A673 (cell line): ENCODE data around the gene CELSR1. TPM values are rescaled to one million over a fixed set of nuclear protein-coding genes. Genes with fewer than 3 reads are reported as not detected.

Experiments
- BruUV-seq: library from RNA; stranded (reverse); fragments of 400-500 nt; replicated peaks from 2 replicates; lab custom pipeline; 2021; lab: Mats Ljungman, UMichigan
- CTCF ChIA-PET: fragments of 300-600 bp; sonication (Branson Sonifier 250); formaldehyde crosslinking; loops from one replicate; lab custom pipeline; 2022; ENCODE audit warnings: antibody characterized with exemption; lab: Charles Lee
- POLR2A ChIA-PET: fragments of 300-600 bp; sonication (Branson Sonifier 250); formaldehyde crosslinking; loops from one replicate; lab custom pipeline; 2022; ENCODE audit warnings: antibody characterized with exemption; ENCODE audit not compliant: low non-redundant PET; lab: Charles Lee
- DNase-seq: peaks from one replicate; pipeline ENCODE4 v3.0.0-alpha.2; 2015; ENCODE audit warnings: low spot score
- H3K27ac ChIP-seq: fragments of 200-600 bp; sonication (generic); 2 replicates; pipeline ENCODE4 v1.5.1; 2016; ENCODE audit warnings: mixed run types, low read depth, mild to moderate bottlenecking, mixed read lengths, antibody characterized with exemption, low read length; ENCODE audit not compliant: poor library complexity, severe bottlenecking
- H3K27me3 ChIP-seq: fragments of 200-600 bp; sonication (generic); replicated peaks from 2 replicates; pipeline ENCODE4 v1.6.1; 2017; ENCODE audit warnings: mixed run types, low read depth, mild to moderate bottlenecking, mixed read lengths, antibody characterized with exemption, low read length; ENCODE audit not compliant: insufficient read depth, poor library complexity
- H3K36me3 ChIP-seq: fragments of 200-600 bp; sonication (generic); 2 replicates; pipeline ENCODE4 v1.6.1; 2016; ENCODE audit warnings: mixed run types, mild to moderate bottlenecking, mixed read lengths, antibody characterized with exemption, low read length; ENCODE audit not compliant: insufficient read depth, poor library complexity, severe bottlenecking
- H3K4me1 ChIP-seq: fragments of 200-600 bp; sonication (generic); 2 replicates; pipeline ENCODE4 v1.6.1; 2017; ENCODE audit warnings: mixed run types, mild to moderate bottlenecking, mixed read lengths, antibody characterized with exemption, low read length; ENCODE audit not compliant: insufficient read depth, poor library complexity, severe bottlenecking
- H3K4me3 ChIP-seq: fragments of 200-600 bp; sonication (generic); 2 replicates; pipeline ENCODE4 v1.5.1; 2016; ENCODE audit warnings: low read depth, mixed run types, mild to moderate bottlenecking, mixed read lengths, low read length; ENCODE audit not compliant: poor library complexity, severe bottlenecking
- H3K9me3 ChIP-seq: fragments of 200-600 bp; sonication (generic); 2 replicates; pipeline ENCODE4 v1.6.1; 2016; ENCODE audit warnings: mixed run types, low read depth, mild to moderate bottlenecking, mixed read lengths, antibody characterized with exemption, low read length; ENCODE audit not compliant: poor library complexity, severe bottlenecking
- EZH2 ChIP-seq: fragments of 200-600 bp; sonication (generic); IDR thresholded peaks from 2 replicates; pipeline ENCODE4 v1.6.1; 2017; ENCODE audit warnings: borderline replicate concordance, low read depth, mild to moderate bottlenecking, mixed read lengths, antibody characterized with exemption, low read length; ENCODE audit not compliant: poor library complexity, severe bottlenecking
- intact Hi-C: fragments of 100-400 bp; cut with micrococcal nuclease; formaldehyde crosslinking; loops from one replicate; pipeline ENCODE4 v1.10.0; 2022; ENCODE audit not compliant: unreplicated experiment
- total RNA-seq: library from RNA; stranded (reverse); gene quantifications from 2 replicates; pipeline ENCODE4 v1.2.3, GENCODE V29; 2021
- TF ChIP-seq, protein P1 (sequence below): fragments of 300-800, 200-600 bp; sonication (generic); conservative IDR thresholded peaks from 2 replicates; pipeline ENCODE4 v1.5.1; 2017; ENCODE audit warnings: low read depth, mild to moderate bottlenecking, antibody characterized with exemption, low read length, moderate library complexity, mixed read lengths

The CELSR1 gene
- total RNA-seq, 1 experiment from 2014 or later: 2.3 TPM

DNA sequence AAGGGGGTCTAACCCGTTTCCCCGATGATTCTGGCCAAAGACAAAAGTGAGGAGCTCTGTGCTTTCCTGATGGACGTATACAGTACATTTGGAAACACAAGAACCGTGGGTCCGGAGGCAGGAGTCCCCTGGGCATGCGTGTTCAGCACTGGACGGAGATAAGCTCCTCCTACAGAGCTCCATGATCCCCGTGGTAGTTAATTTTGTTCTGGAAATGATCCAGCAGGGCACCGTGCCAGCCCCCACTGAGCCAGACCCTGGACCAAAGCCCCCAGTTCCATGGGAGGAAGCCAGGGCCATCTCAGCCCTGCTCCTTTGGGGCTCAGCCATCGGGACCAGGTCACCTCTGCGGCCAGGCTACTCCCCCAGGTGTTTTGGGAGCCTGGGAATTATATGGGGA lies 118.6 kb downstream of the CELSR1 start:
- ChIA-PET POLR2A (no interaction called here), CTCF (no interaction called here)
- H3K36me3 ChIP-seq: no peaks in the 10 kb centered on the region
- no peaks in the 10 kb centered on the region for H3K9me3 ChIP-seq
- H3K27me3 ChIP-seq: no peaks in the 10 kb centered on the region
- TF ChIP-seq, protein P1, sequence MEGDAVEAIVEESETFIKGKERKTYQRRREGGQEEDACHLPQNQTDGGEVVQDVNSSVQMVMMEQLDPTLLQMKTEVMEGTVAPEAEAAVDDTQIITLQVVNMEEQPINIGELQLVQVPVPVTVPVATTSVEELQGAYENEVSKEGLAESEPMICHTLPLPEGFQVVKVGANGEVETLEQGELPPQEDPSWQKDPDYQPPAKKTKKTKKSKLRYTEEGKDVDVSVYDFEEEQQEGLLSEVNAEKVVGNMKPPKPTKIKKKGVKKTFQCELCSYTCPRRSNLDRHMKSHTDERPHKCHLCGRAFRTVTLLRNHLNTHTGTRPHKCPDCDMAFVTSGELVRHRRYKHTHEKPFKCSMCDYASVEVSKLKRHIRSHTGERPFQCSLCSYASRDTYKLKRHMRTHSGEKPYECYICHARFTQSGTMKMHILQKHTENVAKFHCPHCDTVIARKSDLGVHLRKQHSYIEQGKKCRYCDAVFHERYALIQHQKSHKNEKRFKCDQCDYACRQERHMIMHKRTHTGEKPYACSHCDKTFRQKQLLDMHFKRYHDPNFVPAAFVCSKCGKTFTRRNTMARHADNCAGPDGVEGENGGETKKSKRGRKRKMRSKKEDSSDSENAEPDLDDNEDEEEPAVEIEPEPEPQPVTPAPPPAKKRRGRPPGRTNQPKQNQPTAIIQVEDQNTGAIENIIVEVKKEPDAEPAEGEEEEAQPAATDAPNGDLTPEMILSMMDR: no peak
- no peak for TF ChIP-seq EZH2
- H3K27ac ChIP-seq: no peak overlapping the region
- no peaks in the 10 kb centered on the region for H3K4me1 ChIP-seq
- intact Hi-C loops: no loop called here
- peak; percentile 11 for DNase-seq
- BruUV-seq: no TSS peak
- no peak overlapping the region for H3K4me3 ChIP-seq

DNA sequence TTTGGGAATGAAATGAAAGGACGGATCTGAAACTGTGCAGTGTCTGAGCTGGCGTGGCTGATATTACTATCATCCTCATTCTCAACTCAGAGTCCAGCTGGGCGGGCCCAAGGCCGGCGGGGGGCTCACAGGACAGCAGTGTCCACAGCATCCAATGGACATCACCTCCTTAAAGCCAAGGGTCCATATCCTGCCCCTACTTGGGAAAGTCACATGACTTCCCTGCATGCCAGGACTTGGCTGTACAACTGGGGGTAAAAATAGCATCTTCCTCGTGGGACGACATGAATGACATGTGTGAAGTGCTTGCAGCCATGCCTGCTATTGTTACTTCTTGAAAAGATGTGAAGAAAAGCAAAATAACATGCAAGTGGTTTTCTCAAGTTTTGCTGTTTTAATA lies 119.7 kb downstream of the CELSR1 start:
- Histone ChIP-seq H3K9me3 (no peaks in the 10 kb centered on the region), H3K4me3 (no peak overlapping the region), H3K4me1 (no peaks in the 10 kb centered on the region), H3K36me3 (no peaks in the 10 kb centered on the region), H3K27ac (no peak overlapping the region), H3K27me3 (no peaks in the 10 kb centered on the region)
- ChIA-PET CTCF (no interaction called here), POLR2A (no interaction called here)
- TF ChIP-seq EZH2: no peak
- TF ChIP-seq, protein P1: no peak
- no peak for DNase-seq
- intact Hi-C loops: no loop called here
- no TSS peak for BruUV-seq

- intact Hi-C loops: no loop called here
- Histone ChIP-seq H3K9me3 (no peaks in the 10 kb centered on the region), H3K36me3 (no peaks in the 10 kb centered on the region), H3K4me3 (no peak overlapping the region), H3K27ac (no peak overlapping the region), H3K4me1 (no peaks in the 10 kb centered on the region), H3K27me3 (no peaks in the 10 kb centered on the region)
- TF ChIP-seq, protein P1: no peak
- TF ChIP-seq EZH2: no peak
- ChIA-PET CTCF (no interaction called here), POLR2A (no interaction called here)
- BruUV-seq: no TSS peak
- no peak for DNase-seq
Measured at GRCh38 chr22:46416891-46417580, 120.4 kb downstream of the CELSR1 start.
